Measurements from ENCODE around the gene MAST2.

DNA sequence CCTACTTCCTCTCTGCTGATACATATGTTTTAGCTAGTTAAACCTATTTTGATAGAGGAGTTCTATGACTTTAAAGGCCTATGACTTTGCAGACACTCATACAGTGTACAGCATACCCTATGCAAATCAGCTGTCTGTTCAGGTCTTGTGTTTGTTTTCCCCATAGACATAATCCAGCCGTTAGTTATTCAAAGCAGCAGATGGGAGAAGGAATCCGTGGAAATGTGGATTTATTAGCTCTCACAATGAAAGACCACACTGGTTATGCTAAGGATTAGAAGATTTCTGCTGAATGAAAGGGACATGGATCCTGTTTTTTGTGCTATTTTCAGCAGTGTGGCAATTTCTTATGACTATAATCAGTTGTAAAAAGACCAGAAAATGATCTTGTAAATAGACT, 59.8 kb downstream of the MAST2 start:
- TF ChIP-seq ZFP3 (CRISPR knock-in tag; IDR thresholded peaks at IDR 0.05): no peak
- no peak for TF ChIP-seq ARNTL (CRISPR knock-in tag; IDR thresholded peaks at IDR 0.05; ENCODE audit: borderline replicate concordance, low read depth)
- TF ChIP-seq, protein P1, sequence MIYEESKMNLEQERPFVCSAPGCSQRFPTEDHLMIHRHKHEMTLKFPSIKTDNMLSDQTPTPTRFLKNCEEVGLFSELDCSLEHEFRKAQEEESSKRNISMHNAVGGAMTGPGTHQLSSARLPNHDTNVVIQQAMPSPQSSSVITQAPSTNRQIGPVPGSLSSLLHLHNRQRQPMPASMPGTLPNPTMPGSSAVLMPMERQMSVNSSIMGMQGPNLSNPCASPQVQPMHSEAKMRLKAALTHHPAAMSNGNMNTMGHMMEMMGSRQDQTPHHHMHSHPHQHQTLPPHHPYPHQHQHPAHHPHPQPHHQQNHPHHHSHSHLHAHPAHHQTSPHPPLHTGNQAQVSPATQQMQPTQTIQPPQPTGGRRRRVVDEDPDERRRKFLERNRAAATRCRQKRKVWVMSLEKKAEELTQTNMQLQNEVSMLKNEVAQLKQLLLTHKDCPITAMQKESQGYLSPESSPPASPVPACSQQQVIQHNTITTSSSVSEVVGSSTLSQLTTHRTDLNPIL (CRISPR knock-in tag; IDR thresholded peaks at IDR 0.05; ENCODE audit: low read depth): no peak

Measured in SK-N-SH treated with all-trans-retinoic acid at 6 μM for 48 hours (cell line).